H1 (cell line): ENCODE measurements around the gene GALNT2.

Experiments
- CTCF ChIP-seq, 3 experiments: IDR thresholded peaks; 1 replicate in 2 of 3; 2 replicates in 1 of 3; pipeline versions ENCODE4 v1.5.1 to v1.6.1; 2011; ENCODE audit warnings: low read length in 3 of 3, mild to moderate bottlenecking in 3 of 3, inconsistent platforms in 2 of 3, low read depth in 1 of 3, moderate library complexity in 1 of 3; ENCODE audit not compliant: insufficient read depth in 1 of 3; ENCODE audit errors: control extremely low read depth in 1 of 3
- EGR1 ChIP-seq: IDR thresholded peaks from 2 replicates; pipeline ENCODE4 v1.6.1; 2011; ENCODE audit warnings: low read depth, low read length, borderline replicate concordance
- EZH2 ChIP-seq: fragments of 200-600 bp; sonication (generic); IDR thresholded peaks from 2 replicates; pipeline ENCODE4 v1.7.1; 2012; ENCODE audit warnings: low read depth, mild to moderate bottlenecking, moderate library complexity, low read length, inconsistent platforms; ENCODE audit not compliant: severe bottlenecking
- POLR2AphosphoS5 ChIP-seq: IDR thresholded peaks from 2 replicates; pipeline ENCODE4 v1.6.1; 2011; ENCODE audit warnings: low read depth, low read length

- TF ChIP-seq POLR2AphosphoS5 (no peak), EZH2 (no peak), EGR1 (no peak), CTCF (IDR thresholded peaks at IDR 0.05; ENCODE audit: control extremely low read depth in 1 of 3, insufficient read depth in 1 of 3, low read depth in 1 of 3, low read length in 3 of 3) (no peak)
Measured at GRCh38 chr1:230121950-230122349, 54.9 kb downstream of the GALNT2 start.
